BE2C (cell line): ENCODE results near the gene CXCR6. TPM values are rescaled to one million over a fixed set of nuclear protein-coding genes. Genes with fewer than 3 reads are reported as not detected.

Experiments used
- DNase-seq: peaks from one replicate; pipeline ENCODE4 v3.0.0-alpha.2; 2020
- H3K27me3 ChIP-seq: fragments of 250-450 bp; sonication (Bioruptor Pico); 2 replicates; pipeline ENCODE4 v1.5.1; 2020; ENCODE audit warnings: mild to moderate bottlenecking
- H3K36me3 ChIP-seq: fragments of 250-450 bp; sonication (Bioruptor Pico); 2 replicates; pipeline ENCODE4 v1.5.1; 2020; ENCODE audit warnings: mild to moderate bottlenecking
- H3K4me1 ChIP-seq: fragments of 250-450 bp; sonication (Bioruptor Pico); 2 replicates; pipeline ENCODE4 v1.5.1; 2020
- H3K4me3 ChIP-seq: 2 replicates; pipeline ENCODE4 v1.5.1; 2011; ENCODE audit warnings: low read depth, low read length
- H3K9me3 ChIP-seq: fragments of 250-450 bp; sonication (Bioruptor Pico); 2 replicates; pipeline ENCODE4 v1.5.1; 2020
- polyA plus RNA-seq: library from polyadenylated mRNA; unstranded; fragments of >200 nt; gene quantifications from one replicate; pipeline ENCODE4 v1.2.1, GENCODE V29; 2012; ENCODE audit warnings: low read depth, missing spikeins; ENCODE audit not compliant: insufficient read length, insufficient read depth
- TF ChIP-seq, protein P1 (sequence below): IDR thresholded peaks from 2 replicates; pipeline ENCODE4 v1.5.1; 2012; ENCODE audit warnings: mild to moderate bottlenecking, low read depth, low read length

CXCR6 gene
- not detected for polyA plus RNA-seq

DNA sequence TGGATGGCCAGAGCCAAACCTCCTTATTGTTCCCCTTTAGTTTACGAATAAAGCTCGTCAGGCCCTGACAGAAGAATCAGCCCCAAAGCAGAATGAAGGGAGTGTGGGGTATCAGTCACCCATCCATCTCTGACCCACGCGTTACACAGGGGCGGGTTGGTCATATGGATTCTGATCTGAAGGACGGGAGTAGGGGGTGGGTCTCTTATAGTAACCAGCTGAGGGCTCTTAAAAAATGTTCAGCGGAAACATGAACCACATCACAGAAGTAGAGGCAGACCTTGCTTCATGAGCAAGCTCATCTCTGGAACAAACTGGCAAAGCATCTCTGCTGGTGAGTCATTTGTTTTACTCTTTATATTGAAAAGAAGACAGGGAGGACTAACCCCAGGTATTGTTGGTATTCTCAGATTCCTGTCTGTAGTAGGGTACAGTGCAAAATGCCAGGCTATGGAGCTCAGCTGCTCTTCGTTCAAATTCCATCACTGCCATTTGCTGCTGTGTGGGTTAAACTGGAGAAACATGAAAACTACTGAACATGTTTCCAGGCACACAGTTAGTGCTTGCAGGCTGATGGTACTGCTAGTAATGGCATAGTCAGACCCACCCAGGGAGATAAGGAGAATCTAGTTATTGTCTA is at the start of gene CXCR6:
Gene CXCR6, plus strand, starts transcription at position 258 of the 640 bp plus-strand sequence. CDS start 3,018 bp downstream, outside the sequence.
- Histone ChIP-seq H3K27me3 (no peaks in the 10 kb centered on the region), H3K4me3 (no peak within 1 kb of the TSS), H3K36me3 (no peaks in the 10 kb centered on the region), H3K9me3 (no peaks in the 10 kb centered on the region), H3K4me1 (no peaks in the 10 kb centered on the region)
- TF ChIP-seq, protein P1, sequence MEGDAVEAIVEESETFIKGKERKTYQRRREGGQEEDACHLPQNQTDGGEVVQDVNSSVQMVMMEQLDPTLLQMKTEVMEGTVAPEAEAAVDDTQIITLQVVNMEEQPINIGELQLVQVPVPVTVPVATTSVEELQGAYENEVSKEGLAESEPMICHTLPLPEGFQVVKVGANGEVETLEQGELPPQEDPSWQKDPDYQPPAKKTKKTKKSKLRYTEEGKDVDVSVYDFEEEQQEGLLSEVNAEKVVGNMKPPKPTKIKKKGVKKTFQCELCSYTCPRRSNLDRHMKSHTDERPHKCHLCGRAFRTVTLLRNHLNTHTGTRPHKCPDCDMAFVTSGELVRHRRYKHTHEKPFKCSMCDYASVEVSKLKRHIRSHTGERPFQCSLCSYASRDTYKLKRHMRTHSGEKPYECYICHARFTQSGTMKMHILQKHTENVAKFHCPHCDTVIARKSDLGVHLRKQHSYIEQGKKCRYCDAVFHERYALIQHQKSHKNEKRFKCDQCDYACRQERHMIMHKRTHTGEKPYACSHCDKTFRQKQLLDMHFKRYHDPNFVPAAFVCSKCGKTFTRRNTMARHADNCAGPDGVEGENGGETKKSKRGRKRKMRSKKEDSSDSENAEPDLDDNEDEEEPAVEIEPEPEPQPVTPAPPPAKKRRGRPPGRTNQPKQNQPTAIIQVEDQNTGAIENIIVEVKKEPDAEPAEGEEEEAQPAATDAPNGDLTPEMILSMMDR: no peak
- DNase-seq: no peak

DNA sequence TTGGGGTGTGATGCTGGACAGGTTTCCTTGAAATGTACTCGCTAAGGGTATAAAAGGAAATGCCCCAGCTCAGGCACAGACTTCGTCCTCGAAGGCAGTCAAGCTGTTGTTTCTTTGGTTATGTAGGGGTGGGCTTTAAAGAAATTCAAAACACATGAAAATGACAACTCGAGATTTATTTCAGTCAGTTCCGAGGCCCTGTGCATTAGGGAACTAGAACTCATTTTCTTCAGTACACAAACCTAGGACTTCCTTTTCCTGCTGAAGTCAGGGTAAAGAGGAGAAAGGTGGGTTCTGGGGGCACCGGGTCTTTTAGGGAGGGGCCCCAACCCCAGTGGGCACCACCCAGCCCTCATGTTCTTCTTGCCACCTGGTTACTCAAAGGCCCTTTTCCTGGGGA is 49.2 kb upstream of the CXCR6 start:
- Histone ChIP-seq H3K27me3 (no peaks in the 10 kb centered on the region), H3K4me3 (no peak overlapping the region), H3K4me1 (no peaks in the 10 kb centered on the region), H3K9me3 (no peaks in the 10 kb centered on the region), H3K36me3 (no peaks in the 10 kb centered on the region)
- TF ChIP-seq, protein P1: no peak
- no peak for DNase-seq

DNA sequence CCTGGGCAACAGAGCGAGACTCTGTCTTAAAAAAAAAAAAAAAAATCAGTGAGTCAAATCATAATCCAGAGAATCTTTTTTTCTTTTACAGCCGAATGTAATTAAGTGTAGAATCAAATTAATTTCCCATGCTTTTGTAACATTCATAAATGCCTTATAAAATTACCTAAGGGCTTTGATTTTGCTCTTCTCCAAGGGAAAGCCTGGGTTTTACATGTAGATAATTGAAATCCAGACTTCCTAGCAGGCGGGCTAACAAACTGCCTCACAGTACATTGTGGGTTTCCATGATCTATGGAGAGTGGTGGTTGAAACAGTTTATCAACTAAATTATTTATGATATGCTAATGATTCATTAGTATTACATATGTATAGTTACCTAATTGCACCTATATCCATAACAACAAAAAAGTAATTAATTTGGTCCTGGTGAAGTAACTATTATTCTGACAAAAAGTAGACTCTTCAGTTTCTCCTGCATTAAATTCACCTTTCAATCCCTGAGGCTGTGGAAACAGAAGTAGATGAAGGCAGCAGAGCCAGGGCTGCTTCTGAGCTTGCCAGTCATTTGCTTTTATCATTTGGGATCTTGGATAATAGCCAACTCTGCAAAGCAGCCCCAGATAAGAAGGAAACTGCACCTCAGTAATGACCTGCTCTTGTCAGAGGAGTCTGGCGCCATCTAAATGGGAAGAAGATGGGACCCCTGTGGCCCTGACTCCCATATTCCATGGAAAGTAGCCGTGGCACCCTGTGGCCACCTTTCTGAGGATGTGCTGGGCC is 47.4 kb upstream of the CXCR6 start:
- H3K36me3 ChIP-seq: no peaks in the 10 kb centered on the region
- no peaks in the 10 kb centered on the region for H3K9me3 ChIP-seq
- DNase-seq: no peak
- TF ChIP-seq, protein P1: no peak
- no peaks in the 10 kb centered on the region for H3K27me3 ChIP-seq
- no peak overlapping the region for H3K4me3 ChIP-seq
- H3K4me1 ChIP-seq: no peaks in the 10 kb centered on the region

DNA sequence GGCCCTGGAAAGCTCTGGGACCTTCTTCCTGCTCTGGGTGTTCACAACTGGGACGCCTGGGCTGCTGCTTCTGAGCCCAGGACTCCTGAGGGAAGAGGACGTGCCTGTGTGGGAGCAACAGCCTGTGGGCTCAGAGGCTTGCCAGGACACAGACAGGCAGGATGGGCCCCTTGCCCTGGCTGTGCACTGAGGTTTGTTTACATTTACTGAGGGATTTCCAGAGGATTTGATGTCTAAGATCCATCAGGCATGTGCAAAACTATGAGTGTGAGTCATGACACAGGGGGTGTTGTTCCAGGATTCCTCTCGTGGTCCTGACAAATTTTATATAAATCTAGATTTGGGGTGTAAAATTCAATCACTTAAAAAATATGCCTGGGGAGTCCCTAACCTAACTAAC is 46.3 kb upstream of the CXCR6 start:
- Histone ChIP-seq H3K36me3 (no peaks in the 10 kb centered on the region), H3K9me3 (no peaks in the 10 kb centered on the region), H3K4me1 (no peaks in the 10 kb centered on the region), H3K27me3 (no peaks in the 10 kb centered on the region), H3K4me3 (no peak overlapping the region)
- DNase-seq: no peak
- TF ChIP-seq, protein P1: no peak

DNA sequence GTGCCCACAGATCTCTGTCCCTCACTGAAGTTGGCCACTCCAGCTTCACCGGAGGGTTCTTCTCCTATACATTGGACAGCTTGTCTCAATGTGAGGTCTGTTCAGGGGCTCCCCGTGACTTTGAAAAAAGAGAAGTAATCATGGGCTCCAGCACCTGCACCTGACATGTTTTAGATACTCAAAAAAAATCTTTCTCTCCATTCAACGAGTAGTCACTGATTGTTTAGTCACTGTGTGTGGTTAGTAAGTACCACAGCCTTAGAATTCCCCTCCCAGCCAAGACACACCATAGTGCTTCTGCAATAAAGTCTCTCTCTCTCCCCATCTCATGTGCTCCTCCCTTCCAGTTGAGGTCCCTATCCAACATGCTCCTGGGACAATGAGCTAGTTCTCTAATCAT is 38.3 kb upstream of the CXCR6 start:
- Histone ChIP-seq H3K27me3 (no peaks in the 10 kb centered on the region), H3K4me3 (no peak overlapping the region), H3K9me3 (no peaks in the 10 kb centered on the region), H3K4me1 (no peaks in the 10 kb centered on the region), H3K36me3 (no peaks in the 10 kb centered on the region)
- no peak for DNase-seq
- TF ChIP-seq, protein P1: no peak

DNA sequence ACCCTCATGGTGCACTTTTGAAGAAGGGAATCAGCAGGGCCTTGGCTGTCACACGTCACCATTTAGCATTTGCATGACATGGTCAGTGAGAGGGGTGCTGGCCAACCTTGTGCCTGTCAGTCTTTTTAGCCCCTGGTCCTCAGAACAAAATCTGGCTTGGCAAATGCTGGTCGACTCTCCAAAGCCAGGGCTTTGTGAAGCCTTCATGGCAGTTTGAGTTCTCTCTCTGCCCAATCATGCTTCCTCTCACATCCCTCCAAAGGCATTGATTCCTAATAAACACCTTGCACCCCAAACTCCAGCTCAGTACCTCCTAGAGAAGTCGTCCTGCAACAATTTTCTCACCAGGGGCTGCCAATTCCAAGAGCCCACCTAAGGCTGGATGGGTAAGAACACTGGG is 37.5 kb upstream of the CXCR6 start:
- TF ChIP-seq, protein P1: no peak
- Histone ChIP-seq H3K4me3 (no peak overlapping the region), H3K27me3 (no peaks in the 10 kb centered on the region), H3K36me3 (no peaks in the 10 kb centered on the region), H3K4me1 (no peaks in the 10 kb centered on the region), H3K9me3 (no peaks in the 10 kb centered on the region)
- no peak for DNase-seq
